GM12891 (cell line): ENCODE measurements around the gene ATXN8OS.

Experiments used
- PAX5 ChIP-seq: IDR thresholded peaks from 2 replicates; pipeline ENCODE4 v1.6.1; 2011; ENCODE audit warnings: low read length, moderate library complexity, mild to moderate bottlenecking; ENCODE audit not compliant: insufficient read depth, severe bottlenecking
- POLR2A ChIP-seq: IDR thresholded peaks from 2 replicates; pipeline ENCODE4 v1.6.1; 2011; ENCODE audit warnings: low read depth, low read length, control low read depth
- POLR2AphosphoS5 ChIP-seq: IDR thresholded peaks from 2 replicates; pipeline ENCODE4 v1.6.1; 2011; ENCODE audit warnings: low read depth, low read length, control low read depth
- POU2F2 ChIP-seq: IDR thresholded peaks from 2 replicates; pipeline ENCODE4 v1.6.1; 2011; ENCODE audit warnings: low read depth, mild to moderate bottlenecking, control low read depth, low read length, moderate library complexity
- TAF1 ChIP-seq: IDR thresholded peaks from 2 replicates; pipeline ENCODE4 v1.6.1; 2011; ENCODE audit warnings: low read depth, low read length, control low read depth

DNA sequence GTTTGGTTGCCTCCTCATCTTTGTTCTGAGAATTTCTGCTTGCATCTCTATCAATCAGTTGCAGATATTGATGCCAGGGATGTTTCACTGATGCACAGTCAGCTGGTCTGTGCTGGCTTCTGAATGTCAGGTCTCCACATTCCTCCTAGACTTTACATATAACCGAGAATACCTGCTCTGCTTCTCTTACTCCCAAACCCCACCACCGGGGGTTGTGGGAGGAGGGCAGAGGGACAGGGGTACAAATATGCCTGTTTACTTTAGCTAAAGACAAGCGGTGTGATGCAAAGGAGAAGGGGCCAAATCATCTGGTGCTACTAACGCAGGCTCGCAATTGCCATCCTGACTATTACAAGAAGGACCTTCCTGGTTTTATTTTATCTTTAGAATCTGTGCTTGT is 18.1 kb downstream of the ATXN8OS start:
- TF ChIP-seq POLR2A: no peak
- no peak for TF ChIP-seq PAX5
- no peak for TF ChIP-seq POU2F2
- no peak for TF ChIP-seq TAF1
- no peak for TF ChIP-seq POLR2AphosphoS5
